OCI-LY7 (cell line): ENCODE measurements around the gene PET100.

ENCODE experiments used
- CTCF ChIP-seq: fragments of 200-600 bp; sonication (generic); conservative IDR thresholded peaks from 2 replicates; pipeline ENCODE4 v1.5.1; 2014; ENCODE audit warnings: mild to moderate bottlenecking, antibody characterized with exemption, low read length, moderate library complexity, mixed read lengths
- EZH2phosphoT487 ChIP-seq: fragments of 200-600 bp; sonication (generic); IDR thresholded peaks from 2 replicates; pipeline ENCODE4 v1.6.1; 2018; ENCODE audit warnings: low read depth, borderline replicate concordance, mild to moderate bottlenecking, mixed run types, antibody characterized with exemption, low read length, moderate library complexity, mixed read lengths

GRCh38 chr19:7614859-7615741, 14.5 kb upstream of the PET100 start:
- TF ChIP-seq EZH2phosphoT487 (no peak), CTCF (no peak)
